HEK293 (cell line): Measurements from ENCODE around the gene COG8.

Source experiments
- CTCF ChIA-PET: fragments of 350-600 bp; formaldehyde crosslinking; extraction: SDS; loops from one replicate; lab custom pipeline; 2021; ENCODE audit warnings: antibody characterized with exemption; lab: Yijun Ruan, JAX
- POLR2A ChIA-PET: fragments of 300-600 bp; formaldehyde crosslinking; extraction: SDS; loops from one replicate; lab custom pipeline; 2020; ENCODE audit warnings: antibody characterized with exemption, inconsistent platforms; lab: Yijun Ruan, JAX
- H3K27ac ChIP-seq: fragments of 200-500 bp; sonication (Bioruptor generic); 2 replicates; pipeline ENCODE4 v1.5.1; 2014; ENCODE audit warnings: low read depth, low read length, control low read depth, inconsistent platforms; ENCODE audit errors: extremely low read depth
- H3K36me3 ChIP-seq, 2 experiments: fragments of 200-500 bp in 1 of 2; sonication (Bioruptor generic) in 1 of 2; 1 replicate in 1 of 2; 2 replicates in 1 of 2; pipeline ENCODE4 v1.5.1; 2014 to 2017; ENCODE audit warnings: inconsistent platforms in 2 of 2, low read length in 2 of 2; ENCODE audit not compliant: control insufficient read depth in 2 of 2, insufficient read depth in 1 of 2
- H3K4me1 ChIP-seq: fragments of 200-500 bp; sonication (Bioruptor generic); 2 replicates; pipeline ENCODE4 v1.5.1; 2014; ENCODE audit warnings: mild to moderate bottlenecking, low read length, inconsistent platforms; ENCODE audit not compliant: control insufficient read depth, insufficient read depth
- H3K4me3 ChIP-seq: 2 replicates; pipeline ENCODE4 v1.5.1; 2011; ENCODE audit warnings: low read depth, mild to moderate bottlenecking, control low read depth, low read length, moderate library complexity
- H3K9me3 ChIP-seq: fragments of 200-500 bp; sonication (Bioruptor generic); 2 replicates; pipeline ENCODE4 v1.5.1; 2014; ENCODE audit warnings: low read depth, low read length, inconsistent platforms; ENCODE audit not compliant: control insufficient read depth, insufficient read depth
- EGR2 ChIP-seq: fragments of 450-650 bp; formaldehyde crosslinking; IDR thresholded peaks from 2 replicates; pipeline ENCODE4 v1.5.1; 2016; ENCODE audit warnings: low read depth, missing biosample characterization, missing genetic modification characterization
- HOXD13 ChIP-seq: sonication (generic); formaldehyde crosslinking; IDR thresholded peaks from 2 replicates; pipeline ENCODE4 v1.8.0; 2022; ENCODE audit warnings: missing genetic modification reagents, borderline replicate concordance
- KLF10 ChIP-seq: fragments of 450-650 bp; IDR thresholded peaks from 2 replicates; pipeline ENCODE4 v1.5.1; 2018; ENCODE audit warnings: missing biosample characterization, mild to moderate bottlenecking, missing genetic modification characterization
- KLF9 ChIP-seq: fragments of 450-650 bp; formaldehyde crosslinking; IDR thresholded peaks from 2 replicates; pipeline ENCODE4 v1.5.1; 2016; ENCODE audit warnings: missing biosample characterization, missing genetic modification characterization, low read depth
- MZF1 ChIP-seq: fragments of 450-650 bp; formaldehyde crosslinking; IDR thresholded peaks from 2 replicates; pipeline ENCODE4 v1.5.1; 2017; ENCODE audit warnings: missing biosample characterization, missing genetic modification characterization, borderline replicate concordance
- SP3 ChIP-seq: fragments of 450-650 bp; formaldehyde crosslinking; IDR thresholded peaks from 2 replicates; pipeline ENCODE4 v1.5.1; 2016; ENCODE audit warnings: missing biosample characterization, missing genetic modification characterization
- TCF7L2 ChIP-seq: IDR thresholded peaks from 2 replicates; pipeline ENCODE4 v1.6.1; 2011; ENCODE audit warnings: low read depth, mild to moderate bottlenecking, inconsistent platforms, low read length, moderate library complexity, borderline replicate concordance
- ZBTB17 ChIP-seq: fragments of 450-650 bp; formaldehyde crosslinking; IDR thresholded peaks from 2 replicates; pipeline ENCODE4 v1.5.1; 2016; ENCODE audit warnings: missing biosample characterization, missing genetic modification characterization
- ZBTB20 ChIP-seq: fragments of 450-650 bp; formaldehyde crosslinking; IDR thresholded peaks from 2 replicates; pipeline ENCODE4 v1.5.1; 2016; ENCODE audit warnings: missing biosample characterization, missing genetic modification characterization
- ZBTB8A ChIP-seq: fragments of 450-650 bp; formaldehyde crosslinking; IDR thresholded peaks from 2 replicates; pipeline ENCODE4 v1.5.1; 2016; ENCODE audit warnings: missing biosample characterization, missing genetic modification characterization
- ZNF155 ChIP-seq: fragments of 450-650 bp; formaldehyde crosslinking; IDR thresholded peaks from 2 replicates; pipeline ENCODE4 v1.5.1; 2016; ENCODE audit warnings: missing biosample characterization, missing genetic modification characterization
- ZNF19 ChIP-seq: fragments of 450-650 bp; formaldehyde crosslinking; IDR thresholded peaks from 2 replicates; pipeline ENCODE4; 2016; ENCODE audit warnings: missing biosample characterization, missing genetic modification characterization, low read depth
- ZNF239 ChIP-seq: fragments of 450-650 bp; formaldehyde crosslinking; IDR thresholded peaks from 2 replicates; pipeline ENCODE4 v1.5.1; 2016; ENCODE audit warnings: missing biosample characterization, missing genetic modification characterization
- ZNF48 ChIP-seq: fragments of 450-650 bp; formaldehyde crosslinking; IDR thresholded peaks from 2 replicates; pipeline ENCODE4 v1.5.1; 2016; ENCODE audit warnings: missing biosample characterization, missing genetic modification characterization
- ZNF621 ChIP-seq: fragments of 450-650 bp; formaldehyde crosslinking; IDR thresholded peaks from 2 replicates; pipeline ENCODE4 v1.5.1; 2017; ENCODE audit warnings: missing biosample characterization, missing genetic modification characterization
- ZNF623 ChIP-seq: fragments of 450-650 bp; formaldehyde crosslinking; IDR thresholded peaks from 2 replicates; pipeline ENCODE4 v1.5.1; 2016; ENCODE audit warnings: missing biosample characterization, missing genetic modification characterization
- ZNF626 ChIP-seq: fragments of 450-650 bp; sonication (Bioruptor Pico); formaldehyde crosslinking; IDR thresholded peaks from 2 replicates; pipeline ENCODE4 v1.5.1; 2018; ENCODE audit warnings: missing biosample characterization, missing genetic modification characterization, inconsistent platforms
- ZSCAN16 ChIP-seq: fragments of 450-650 bp; formaldehyde crosslinking; IDR thresholded peaks from 2 replicates; pipeline ENCODE4 v1.5.1; 2016; ENCODE audit warnings: missing biosample characterization, missing genetic modification characterization
- ZSCAN30 ChIP-seq: fragments of 450-650 bp; IDR thresholded peaks from 2 replicates; pipeline ENCODE4 v1.5.1; 2018; ENCODE audit warnings: missing biosample characterization, mild to moderate bottlenecking, missing genetic modification characterization, moderate library complexity
- TF ChIP-seq, protein P1 (sequence below): fragments of 450-650 bp; IDR thresholded peaks from 2 replicates; pipeline ENCODE4 v1.5.1; 2018; ENCODE audit warnings: missing biosample characterization, mild to moderate bottlenecking, missing genetic modification characterization
- TF ChIP-seq, protein P2 (sequence below): fragments of 450-650 bp; formaldehyde crosslinking; conservative IDR thresholded peaks from 2 replicates; pipeline ENCODE4 v1.5.1; 2016; ENCODE audit warnings: low read depth, missing biosample characterization, missing genetic modification characterization
- TF ChIP-seq, protein P3 (sequence below): fragments of 450-650 bp; formaldehyde crosslinking; IDR thresholded peaks from 2 replicates; pipeline ENCODE4 v1.5.1; 2017; ENCODE audit warnings: missing biosample characterization, missing genetic modification characterization
- TF ChIP-seq, protein P4 (sequence below): fragments of 450-650 bp; formaldehyde crosslinking; IDR thresholded peaks from 2 replicates; pipeline ENCODE4 v1.5.1; 2016; ENCODE audit warnings: missing biosample characterization, missing genetic modification characterization

Gene COG8

DNA sequence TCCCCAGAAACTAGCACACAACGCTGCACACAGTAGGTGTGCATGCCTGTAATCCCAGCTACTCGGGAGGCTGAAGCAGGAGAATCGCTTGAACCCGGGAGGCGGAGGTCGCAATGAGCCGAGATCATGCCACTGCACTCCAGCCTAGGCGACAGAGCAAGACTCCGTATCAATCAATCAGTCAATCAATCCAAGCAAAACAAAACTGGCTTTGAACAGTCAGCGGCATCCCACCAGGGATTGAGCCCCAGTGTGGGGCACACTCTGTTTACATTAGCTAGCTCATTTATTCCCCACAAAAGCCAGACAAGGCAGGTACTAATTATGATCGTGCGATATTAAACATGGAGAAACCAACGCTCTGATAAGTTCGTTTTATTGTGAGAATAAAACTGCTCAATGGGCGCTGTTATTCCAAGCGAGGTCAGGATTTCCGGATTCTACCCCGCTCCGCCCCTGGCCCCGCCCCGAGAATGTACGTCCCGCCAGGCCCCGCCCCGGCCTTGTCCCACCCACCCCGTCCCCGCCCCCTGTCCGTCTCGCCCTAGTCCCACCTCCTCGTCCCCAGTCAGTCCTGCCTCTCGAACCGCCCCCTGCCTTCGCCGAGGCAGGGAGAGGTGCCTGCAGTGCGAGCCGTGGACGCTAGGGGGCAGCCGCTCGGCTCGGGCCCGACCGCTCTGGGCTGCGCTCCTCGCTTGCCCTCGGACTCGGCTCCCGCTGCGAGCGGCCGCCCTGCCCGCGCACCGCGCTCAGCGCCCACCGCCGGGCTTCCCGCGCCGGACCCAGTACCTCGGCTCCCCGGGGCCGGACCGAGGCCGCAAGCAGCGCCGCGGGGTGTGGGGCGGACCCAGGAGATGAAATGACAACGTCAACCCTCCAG lies 28.5 kb downstream of the COG8 start, which contains the start of gene VPS4A (continued):
- TF ChIP-seq ZNF626 (tag by site-specific recombination) = peak; percentile 92
- TF ChIP-seq, protein P1, sequence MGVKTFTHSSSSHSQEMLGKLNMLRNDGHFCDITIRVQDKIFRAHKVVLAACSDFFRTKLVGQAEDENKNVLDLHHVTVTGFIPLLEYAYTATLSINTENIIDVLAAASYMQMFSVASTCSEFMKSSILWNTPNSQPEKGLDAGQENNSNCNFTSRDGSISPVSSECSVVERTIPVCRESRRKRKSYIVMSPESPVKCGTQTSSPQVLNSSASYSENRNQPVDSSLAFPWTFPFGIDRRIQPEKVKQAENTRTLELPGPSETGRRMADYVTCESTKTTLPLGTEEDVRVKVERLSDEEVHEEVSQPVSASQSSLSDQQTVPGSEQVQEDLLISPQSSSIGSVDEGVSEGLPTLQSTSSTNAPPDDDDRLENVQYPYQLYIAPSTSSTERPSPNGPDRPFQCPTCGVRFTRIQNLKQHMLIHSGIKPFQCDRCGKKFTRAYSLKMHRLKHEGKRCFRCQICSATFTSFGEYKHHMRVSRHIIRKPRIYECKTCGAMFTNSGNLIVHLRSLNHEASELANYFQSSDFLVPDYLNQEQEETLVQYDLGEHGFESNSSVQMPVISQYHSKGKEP (tag by site-specific recombination) = 0 out of 2 replicates have a peak, but pooled peaks have one; percentile 24
- peak; percentile 71 for TF ChIP-seq ZSCAN30 (tag by site-specific recombination)
- peak; percentile 99 for TF ChIP-seq ZNF239
- peak; percentile 87 for TF ChIP-seq ZBTB8A (tag by site-specific recombination)
- TF ChIP-seq KLF9 (tag by site-specific recombination) = peak; percentile 52; the same call in 1 of the 2 replicates
- TF ChIP-seq ZSCAN16 = 0 out of 2 replicates have a peak, but pooled peaks have one; percentile 50
- peak; percentile 58; the same call in 1 of the 2 replicates for TF ChIP-seq KLF10 (tag by site-specific recombination)
- TF ChIP-seq, protein P2, sequence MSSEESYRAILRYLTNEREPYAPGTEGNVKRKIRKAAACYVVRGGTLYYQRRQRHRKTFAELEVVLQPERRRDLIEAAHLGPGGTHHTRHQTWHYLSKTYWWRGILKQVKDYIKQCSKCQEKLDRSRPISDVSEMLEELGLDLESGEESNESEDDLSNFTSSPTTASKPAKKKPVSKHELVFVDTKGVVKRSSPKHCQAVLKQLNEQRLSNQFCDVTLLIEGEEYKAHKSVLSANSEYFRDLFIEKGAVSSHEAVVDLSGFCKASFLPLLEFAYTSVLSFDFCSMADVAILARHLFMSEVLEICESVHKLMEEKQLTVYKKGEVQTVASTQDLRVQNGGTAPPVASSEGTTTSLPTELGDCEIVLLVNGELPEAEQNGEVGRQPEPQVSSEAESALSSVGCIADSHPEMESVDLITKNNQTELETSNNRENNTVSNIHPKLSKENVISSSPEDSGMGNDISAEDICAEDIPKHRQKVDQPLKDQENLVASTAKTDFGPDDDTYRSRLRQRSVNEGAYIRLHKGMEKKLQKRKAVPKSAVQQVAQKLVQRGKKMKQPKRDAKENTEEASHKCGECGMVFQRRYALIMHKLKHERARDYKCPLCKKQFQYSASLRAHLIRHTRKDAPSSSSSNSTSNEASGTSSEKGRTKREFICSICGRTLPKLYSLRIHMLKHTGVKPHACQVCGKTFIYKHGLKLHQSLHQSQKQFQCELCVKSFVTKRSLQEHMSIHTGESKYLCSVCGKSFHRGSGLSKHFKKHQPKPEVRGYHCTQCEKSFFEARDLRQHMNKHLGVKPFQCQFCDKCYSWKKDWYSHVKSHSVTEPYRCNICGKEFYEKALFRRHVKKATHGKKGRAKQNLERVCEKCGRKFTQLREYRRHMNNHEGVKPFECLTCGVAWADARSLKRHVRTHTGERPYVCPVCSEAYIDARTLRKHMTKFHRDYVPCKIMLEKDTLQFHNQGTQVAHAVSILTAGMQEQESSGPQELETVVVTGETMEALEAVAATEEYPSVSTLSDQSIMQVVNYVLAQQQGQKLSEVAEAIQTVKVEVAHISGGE (tag by site-specific recombination) = 0 out of 2 replicates have a peak, but pooled peaks have one; percentile 6
- TF ChIP-seq ZBTB17 (tag by site-specific recombination) = peak; percentile 67
- TF ChIP-seq ZNF623 (tag by site-specific recombination) = no peak
- TF ChIP-seq HOXD13 (CRISPR knock-in tag) = no peak
- TF ChIP-seq, protein P3, sequence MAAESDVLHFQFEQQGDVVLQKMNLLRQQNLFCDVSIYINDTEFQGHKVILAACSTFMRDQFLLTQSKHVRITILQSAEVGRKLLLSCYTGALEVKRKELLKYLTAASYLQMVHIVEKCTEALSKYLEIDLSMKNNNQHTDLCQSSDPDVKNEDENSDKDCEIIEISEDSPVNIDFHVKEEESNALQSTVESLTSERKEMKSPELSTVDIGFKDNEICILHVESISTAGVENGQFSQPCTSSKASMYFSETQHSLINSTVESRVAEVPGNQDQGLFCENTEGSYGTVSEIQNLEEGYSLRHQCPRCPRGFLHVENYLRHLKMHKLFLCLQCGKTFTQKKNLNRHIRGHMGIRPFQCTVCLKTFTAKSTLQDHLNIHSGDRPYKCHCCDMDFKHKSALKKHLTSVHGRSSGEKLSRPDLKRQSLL (tag by site-specific recombination) = no peak; the same call in 1 of the 2 replicates
- TF ChIP-seq, protein P4, sequence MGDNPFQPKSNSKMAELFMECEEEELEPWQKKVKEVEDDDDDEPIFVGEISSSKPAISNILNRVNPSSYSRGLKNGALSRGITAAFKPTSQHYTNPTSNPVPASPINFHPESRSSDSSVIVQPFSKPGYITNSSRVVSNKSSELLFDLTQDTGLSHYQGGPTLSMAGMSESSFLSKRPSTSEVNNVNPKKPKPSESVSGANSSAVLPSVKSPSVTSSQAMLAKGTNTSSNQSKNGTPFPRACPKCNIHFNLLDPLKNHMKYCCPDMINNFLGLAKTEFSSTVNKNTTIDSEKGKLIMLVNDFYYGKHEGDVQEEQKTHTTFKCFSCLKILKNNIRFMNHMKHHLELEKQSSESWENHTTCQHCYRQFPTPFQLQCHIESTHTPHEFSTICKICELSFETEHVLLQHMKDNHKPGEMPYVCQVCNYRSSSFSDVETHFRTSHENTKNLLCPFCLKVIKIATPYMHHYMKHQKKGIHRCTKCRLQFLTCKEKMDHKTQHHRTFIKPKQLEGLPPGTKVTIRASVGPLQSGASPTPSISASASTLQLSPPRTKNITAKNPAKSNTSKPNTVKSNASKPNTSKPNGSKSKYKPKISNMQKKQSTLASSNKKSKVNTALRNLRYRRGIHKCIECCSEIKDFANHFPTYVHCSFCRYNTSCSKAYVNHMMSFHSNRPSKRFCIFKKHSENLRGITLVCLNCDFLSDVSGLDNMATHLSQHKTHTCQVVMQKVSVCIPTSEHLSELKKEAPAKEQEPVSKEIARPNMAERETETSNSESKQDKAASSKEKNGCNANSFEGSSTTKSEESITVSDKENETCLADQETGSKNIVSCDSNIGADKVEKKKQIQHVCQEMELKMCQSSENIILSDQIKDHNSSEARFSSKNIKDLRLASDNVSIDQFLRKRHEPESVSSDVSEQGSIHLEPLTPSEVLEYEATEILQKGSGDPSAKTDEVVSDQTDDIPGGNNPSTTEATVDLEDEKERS (tag by site-specific recombination) = no peak
- peak; percentile 26; the same call in 1 of the 2 replicates for TF ChIP-seq MZF1
- TF ChIP-seq, all 188 proteins: peak for 29

DNA sequence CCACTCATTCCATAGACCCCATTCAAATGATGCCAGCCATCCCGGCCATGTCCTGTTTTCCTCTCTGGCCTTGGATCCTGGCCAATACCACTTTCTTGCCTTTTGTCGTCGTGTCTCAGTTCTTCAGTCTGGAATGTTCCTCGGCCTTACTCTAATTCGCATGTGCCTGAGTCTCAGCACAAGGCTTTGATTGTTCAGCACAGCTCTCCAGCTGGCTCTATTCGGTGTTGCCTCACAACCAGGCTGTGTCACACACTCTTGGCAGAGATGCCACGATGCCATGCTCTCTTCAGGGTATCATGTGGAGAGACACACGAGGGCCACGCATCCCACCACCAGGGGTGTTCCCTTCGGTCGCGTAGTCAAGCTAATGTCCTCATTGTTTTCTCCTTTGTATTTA lies 30.0 kb downstream of the COG8 start:
- CTCF ChIA-PET = interaction anchor here (0.6 kb wide), 1 partner anchor 158 kb away, joined by 3 read pairs; no protein-coding TSS in a partner anchor
- Histone ChIP-seq H3K4me1 (no peaks in the 10 kb centered on the region), H3K36me3 (peaks cover 10 to 18% of the 10 kb centered on the region in 2 experiments; a peak in 2 of 3 replicates), H3K9me3 (no peaks in the 10 kb centered on the region), H3K4me3 (no peak overlapping the region), H3K27ac (no peak overlapping the region)
- POLR2A ChIA-PET = no interaction called here
- TF ChIP-seq TCF7L2 (no peak), EGR2 (no peak), ZNF155 (no peak), ZNF621 (no peak), ZSCAN30 (tag by site-specific recombination) (no peak), ZNF48 (tag by site-specific recombination) (no peak), ZNF19 (tag by site-specific recombination) (no peak), SP3 (tag by site-specific recombination) (no peak), ZBTB20 (tag by site-specific recombination) (no peak), ZNF239 (no peak)
